ENCODE results near the gene DCHS2.
"Not testable (repeated sequence)": the region's sequence is repeated elsewhere in the genome, so short reads cannot be mapped to it uniquely, and the experiment has no call there.

The DCHS2 gene

GRCh38 chr4:154231806-154232478 lies 259.7 kb downstream of the DCHS2 start:
- FAIRE-seq: no peak
- DNase-seq (ENCODE audit: insufficient read length, low spot score): no peak

GRCh38 chr4:154230723-154231122 lies 260.9 kb downstream of the DCHS2 start:
- DNase-seq (ENCODE audit: insufficient read length, low spot score) (no peak), FAIRE-seq (no peak)

GRCh38 chr4:154230091-154230490 lies 261.5 kb downstream of the DCHS2 start:
- DNase-seq (ENCODE audit: insufficient read length, low spot score) (no peak), FAIRE-seq (no peak)

GRCh38 chr4:154222875-154223274 lies 268.7 kb downstream of the DCHS2 start:
- FAIRE-seq: no peak
- no peak for DNase-seq (ENCODE audit: insufficient read length, low spot score)

- DNase-seq (ENCODE audit: insufficient read length, low spot score) (no peak), FAIRE-seq (no peak)
These were observed 273.5 kb downstream of the DCHS2 start for GRCh38 chr4:154218051-154218450.

GRCh38 chr4:154217384-154217783 lies 274.2 kb downstream of the DCHS2 start:
- FAIRE-seq; DNase-seq (ENCODE audit: insufficient read length, low spot score): not testable (repeated sequence)

- no peak for DNase-seq (ENCODE audit: insufficient read length, low spot score)
- FAIRE-seq: no peak
These were observed 280.1 kb downstream of the DCHS2 start for GRCh38 chr4:154211506-154211905.

GRCh38 chr4:154208424-154208823 lies 283.2 kb downstream of the DCHS2 start:
- DNase-seq (ENCODE audit: insufficient read length, low spot score) (no peak), FAIRE-seq (no peak)

GRCh38 chr4:154205471-154205870 lies 286.1 kb downstream of the DCHS2 start:
- no peak for DNase-seq (ENCODE audit: insufficient read length, low spot score)
- FAIRE-seq: no peak

- no peak for DNase-seq (ENCODE audit: insufficient read length, low spot score)
- FAIRE-seq: no peak
These were observed 296.9 kb downstream of the DCHS2 start for GRCh38 chr4:154194649-154195048.

- FAIRE-seq (no peak), DNase-seq (ENCODE audit: insufficient read length, low spot score) (no peak)
These were observed 299.0 kb downstream of the DCHS2 start for GRCh38 chr4:154192585-154192984.

- no peak for DNase-seq (ENCODE audit: insufficient read length, low spot score)
These were observed 302.3 kb downstream of the DCHS2 start for GRCh38 chr4:154189346-154189745.

GRCh38 chr4:154186888-154187287 lies 304.7 kb downstream of the DCHS2 start:
- FAIRE-seq (no peak), DNase-seq (ENCODE audit: insufficient read length, low spot score) (no peak)

More at GRCh38 chr4:154189346-154189745, 302.3 kb downstream of the DCHS2 start:
- FAIRE-seq: no peak

- FAIRE-seq (no peak), DNase-seq (ENCODE audit: insufficient read length, low spot score) (no peak)
These were observed 305.6 kb downstream of the DCHS2 start for GRCh38 chr4:154186035-154186434.

GRCh38 chr4:154184238-154184637 lies 307.4 kb downstream of the DCHS2 start:
- FAIRE-seq (no peak), DNase-seq (ENCODE audit: insufficient read length, low spot score) (no peak)

GRCh38 chr4:154183264-154183663 lies 308.3 kb downstream of the DCHS2 start:
- DNase-seq (ENCODE audit: insufficient read length, low spot score) (no peak), FAIRE-seq (no peak)
